ENCODE results near the gene DNAJB1. TPM values are rescaled to one million over a fixed set of nuclear protein-coding genes. Genes with fewer than 3 reads are reported as not detected.

The DNAJB1 gene
- total and polyA plus RNA-seq, 2 of the 13 experiments (the other 11 are each of a cell fraction or from before 2014, with no cell fraction given): 87.5 to 97.3 TPM

DNA sequence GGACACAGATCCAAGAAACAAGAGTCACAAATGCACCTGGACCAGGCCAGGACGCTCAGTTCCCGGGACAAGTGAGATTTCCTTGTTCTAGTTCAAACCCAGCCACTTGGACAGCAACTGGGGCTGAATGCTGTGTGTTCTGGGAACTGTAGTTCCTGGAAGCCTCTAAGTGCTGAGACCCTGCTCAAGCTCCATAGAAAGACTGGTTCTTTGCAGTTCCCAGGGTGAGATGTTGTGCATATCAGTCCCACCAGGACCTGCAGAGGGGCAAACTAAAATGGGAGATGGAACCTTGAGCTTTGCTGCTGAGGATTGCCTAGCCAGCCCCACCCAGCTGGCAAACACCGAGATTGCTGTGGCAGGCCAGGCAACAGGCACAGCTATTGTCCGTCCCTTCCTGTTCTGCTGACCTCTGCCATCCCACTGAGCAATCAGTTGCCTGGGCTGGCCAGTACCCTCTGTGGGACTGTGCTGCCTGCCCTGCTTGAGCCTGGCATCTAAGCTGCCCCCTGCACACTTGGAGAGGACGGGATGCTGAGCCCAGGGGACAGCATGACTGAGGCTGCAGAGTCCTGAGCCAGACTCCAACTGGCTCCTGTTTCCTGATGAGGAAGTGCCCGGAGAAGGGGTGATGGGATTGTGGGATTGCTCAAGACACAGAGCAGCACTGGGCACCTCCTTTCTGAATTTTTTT is 20.8 kb downstream of the DNAJB1 start (continued):
- 0 out of 2 replicates have a peak, but pooled peaks have one; percentile 45 for TF ChIP-seq SP5 (CRISPR knock-in tag; IDR thresholded peaks at IDR 0.05; ENCODE audit: borderline replicate concordance, low read depth)

DNA sequence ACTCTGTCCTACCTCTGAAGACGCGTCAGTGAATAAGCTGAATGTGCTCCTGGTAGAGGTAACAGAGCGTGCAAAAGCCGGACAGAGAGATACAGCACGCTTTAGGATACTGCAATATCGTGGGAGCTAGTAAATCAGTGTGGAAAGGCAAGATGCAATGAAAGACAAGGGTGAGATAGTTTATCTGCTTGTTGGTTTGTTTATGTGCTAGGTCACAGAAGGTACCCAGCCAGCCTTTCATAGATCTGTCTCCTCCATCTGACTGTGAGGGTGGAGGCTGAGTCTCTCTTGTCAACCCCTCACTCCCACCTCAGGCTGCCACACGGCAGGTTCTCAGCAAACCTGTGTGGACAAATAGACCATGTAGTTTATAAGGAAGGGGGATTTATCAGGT is 21.4 kb downstream of the DNAJB1 start:
- in situ Hi-C loops (cut with HindIII; ENCODE audit: extremely low pct_ligation_motif_present, low pct_unique_long_range_greater_than_20kb): no loop called here
- H3K4me3 ChIP-seq (replicated peaks in 1 of 3; ENCODE audit: insufficient read depth in 1 of 3, low read depth in 2 of 3, low read length in 3 of 3): peak overlapping the region; percentile 47 to 72 (median 49)
- FAIRE-seq (peak; percentile 32), DNase-seq (ENCODE audit: low spot score) (no peak), ATAC-seq (peak; percentile 38)
- TSS peak; percentile 88 for BruUV-seq (replicated peaks)
- H3K27me3 ChIP-seq (ENCODE audit: control insufficient read depth in 1 of 2, insufficient read depth in 2 of 2, low read length in 2 of 2): no peaks in the 10 kb centered on the region
- intact Hi-C loops (cut with micrococcal nuclease; ENCODE audit: unreplicated experiment): no loop called here
- no peaks in the 10 kb centered on the region for H4K20me1 ChIP-seq (ENCODE audit: insufficient read depth, low read length)
- ChIA-PET CTCF (ENCODE audit: low intra/inter-chr PET ratio, low total read pairs) (no interaction called here), POLR2A (interaction anchor here (0.9 to 8.5 kb wide), 7 partner anchors 9 to 77 kb away, joined by 3 to 123 read pairs (median 4); partner anchors contain the start of gene DNAJB1)
- peak overlapping the region; percentile 58 for H3K9ac ChIP-seq (ENCODE audit: insufficient read depth, low read depth, low read length)
- WGBS (ENCODE audit: low lambda C conversion rate): 1% methylated on average over 7 of the region's 7 CpGs
- no peaks in the 10 kb centered on the region for H3K9me3 ChIP-seq (ENCODE audit: low read length)
- peak overlapping the region; percentile 95 for H3K4me2 ChIP-seq (ENCODE audit: low read depth, low read length)
- H3K79me2 ChIP-seq (ENCODE audit: insufficient read depth, low read length): peaks cover 13% of the 10 kb centered on the region
- H3K27ac ChIP-seq (ENCODE audit: extremely low read length, insufficient read depth, low read length): peak overlapping the region; percentile 45
- peak overlapping the region; percentile 38 for H2AFZ ChIP-seq (ENCODE audit: low read length)
- H3K4me1 ChIP-seq (ENCODE audit: insufficient read depth, low read length): peaks cover 37% of the 10 kb centered on the region
- H3K36me3 ChIP-seq (replicated peaks in 1 of 2; ENCODE audit: control insufficient read depth in 1 of 2, insufficient read depth in 2 of 2, low read length in 2 of 2): no peaks in the 10 kb centered on the region
- TF ChIP-seq ZKSCAN5 (CRISPR knock-in tag; IDR thresholded peaks at IDR 0.05): no peak
- no peak for TF ChIP-seq PITX1 (CRISPR knock-in tag; IDR thresholded peaks at IDR 0.05)
- 0 out of 2 replicates have a peak, but pooled peaks have one; percentile 22 for TF ChIP-seq ZSCAN31 (CRISPR knock-in tag; IDR thresholded peaks at IDR 0.05; ENCODE audit: low read depth)
- TF ChIP-seq POLR2A (IDR thresholded peaks at IDR 0.05; ENCODE audit: insufficient read depth in 1 of 2, low read depth in 2 of 2, low read length in 2 of 2): 0 out of 4 replicates have a peak, but pooled peaks of 1 of the 2 experiments have one; percentile 32
- TF ChIP-seq, protein P1, sequence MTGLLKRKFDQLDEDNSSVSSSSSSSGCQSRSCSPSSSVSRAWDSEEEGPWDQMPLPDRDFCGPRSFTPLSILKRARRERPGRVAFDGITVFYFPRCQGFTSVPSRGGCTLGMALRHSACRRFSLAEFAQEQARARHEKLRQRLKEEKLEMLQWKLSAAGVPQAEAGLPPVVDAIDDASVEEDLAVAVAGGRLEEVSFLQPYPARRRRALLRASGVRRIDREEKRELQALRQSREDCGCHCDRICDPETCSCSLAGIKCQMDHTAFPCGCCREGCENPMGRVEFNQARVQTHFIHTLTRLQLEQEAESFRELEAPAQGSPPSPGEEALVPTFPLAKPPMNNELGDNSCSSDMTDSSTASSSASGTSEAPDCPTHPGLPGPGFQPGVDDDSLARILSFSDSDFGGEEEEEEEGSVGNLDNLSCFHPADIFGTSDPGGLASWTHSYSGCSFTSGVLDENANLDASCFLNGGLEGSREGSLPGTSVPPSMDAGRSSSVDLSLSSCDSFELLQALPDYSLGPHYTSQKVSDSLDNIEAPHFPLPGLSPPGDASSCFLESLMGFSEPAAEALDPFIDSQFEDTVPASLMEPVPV (CRISPR knock-in tag; IDR thresholded peaks at IDR 0.05): no peak
- no peak for TF ChIP-seq PLRG1 (conservative IDR thresholded peaks at IDR 0.05)
- TF ChIP-seq, protein P2, sequence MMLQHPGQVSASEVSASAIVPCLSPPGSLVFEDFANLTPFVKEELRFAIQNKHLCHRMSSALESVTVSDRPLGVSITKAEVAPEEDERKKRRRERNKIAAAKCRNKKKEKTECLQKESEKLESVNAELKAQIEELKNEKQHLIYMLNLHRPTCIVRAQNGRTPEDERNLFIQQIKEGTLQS (CRISPR knock-in tag; IDR thresholded peaks at IDR 0.05): 0 out of 2 replicates have a peak, but pooled peaks have one; percentile 16
- TF ChIP-seq, protein P3, sequence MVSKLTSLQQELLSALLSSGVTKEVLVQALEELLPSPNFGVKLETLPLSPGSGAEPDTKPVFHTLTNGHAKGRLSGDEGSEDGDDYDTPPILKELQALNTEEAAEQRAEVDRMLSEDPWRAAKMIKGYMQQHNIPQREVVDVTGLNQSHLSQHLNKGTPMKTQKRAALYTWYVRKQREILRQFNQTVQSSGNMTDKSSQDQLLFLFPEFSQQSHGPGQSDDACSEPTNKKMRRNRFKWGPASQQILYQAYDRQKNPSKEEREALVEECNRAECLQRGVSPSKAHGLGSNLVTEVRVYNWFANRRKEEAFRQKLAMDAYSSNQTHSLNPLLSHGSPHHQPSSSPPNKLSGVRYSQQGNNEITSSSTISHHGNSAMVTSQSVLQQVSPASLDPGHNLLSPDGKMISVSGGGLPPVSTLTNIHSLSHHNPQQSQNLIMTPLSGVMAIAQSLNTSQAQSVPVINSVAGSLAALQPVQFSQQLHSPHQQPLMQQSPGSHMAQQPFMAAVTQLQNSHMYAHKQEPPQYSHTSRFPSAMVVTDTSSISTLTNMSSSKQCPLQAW (CRISPR knock-in tag; IDR thresholded peaks at IDR 0.05): no peak
- 0 out of 2 replicates have a peak, but pooled peaks have one; percentile 12 for TF ChIP-seq POLR2AphosphoS5 (IDR thresholded peaks at IDR 0.05; ENCODE audit: low read depth, low read length)
- TF ChIP-seq ZNF772 (CRISPR knock-in tag; IDR thresholded peaks at IDR 0.05): peak; percentile 46; the same call in 1 of the 2 replicates
- 0 out of 2 replicates have a peak, but pooled peaks have one; percentile 4 for TF ChIP-seq ZNF776 (CRISPR knock-in tag; IDR thresholded peaks at IDR 0.05)
- TF ChIP-seq, protein P4, sequence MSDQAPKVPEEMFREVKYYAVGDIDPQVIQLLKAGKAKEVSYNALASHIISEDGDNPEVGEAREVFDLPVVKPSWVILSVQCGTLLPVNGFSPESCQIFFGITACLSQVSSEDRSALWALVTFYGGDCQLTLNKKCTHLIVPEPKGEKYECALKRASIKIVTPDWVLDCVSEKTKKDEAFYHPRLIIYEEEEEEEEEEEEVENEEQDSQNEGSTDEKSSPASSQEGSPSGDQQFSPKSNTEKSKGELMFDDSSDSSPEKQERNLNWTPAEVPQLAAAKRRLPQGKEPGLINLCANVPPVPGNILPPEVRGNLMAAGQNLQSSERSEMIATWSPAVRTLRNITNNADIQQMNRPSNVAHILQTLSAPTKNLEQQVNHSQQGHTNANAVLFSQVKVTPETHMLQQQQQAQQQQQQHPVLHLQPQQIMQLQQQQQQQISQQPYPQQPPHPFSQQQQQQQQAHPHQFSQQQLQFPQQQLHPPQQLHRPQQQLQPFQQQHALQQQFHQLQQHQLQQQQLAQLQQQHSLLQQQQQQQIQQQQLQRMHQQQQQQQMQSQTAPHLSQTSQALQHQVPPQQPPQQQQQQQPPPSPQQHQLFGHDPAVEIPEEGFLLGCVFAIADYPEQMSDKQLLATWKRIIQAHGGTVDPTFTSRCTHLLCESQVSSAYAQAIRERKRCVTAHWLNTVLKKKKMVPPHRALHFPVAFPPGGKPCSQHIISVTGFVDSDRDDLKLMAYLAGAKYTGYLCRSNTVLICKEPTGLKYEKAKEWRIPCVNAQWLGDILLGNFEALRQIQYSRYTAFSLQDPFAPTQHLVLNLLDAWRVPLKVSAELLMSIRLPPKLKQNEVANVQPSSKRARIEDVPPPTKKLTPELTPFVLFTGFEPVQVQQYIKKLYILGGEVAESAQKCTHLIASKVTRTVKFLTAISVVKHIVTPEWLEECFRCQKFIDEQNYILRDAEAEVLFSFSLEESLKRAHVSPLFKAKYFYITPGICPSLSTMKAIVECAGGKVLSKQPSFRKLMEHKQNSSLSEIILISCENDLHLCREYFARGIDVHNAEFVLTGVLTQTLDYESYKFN (CRISPR knock-in tag; conservative IDR thresholded peaks at IDR 0.05): no peak
- TF ChIP-seq ZNF75D (CRISPR knock-in tag; IDR thresholded peaks at IDR 0.05; ENCODE audit: borderline replicate concordance): no peak
- TF ChIP-seq EED (CRISPR knock-in tag; IDR thresholded peaks at IDR 0.05): 0 out of 2 replicates have a peak, but pooled peaks have one; percentile 30
- no peak for TF ChIP-seq SP5 (CRISPR knock-in tag; IDR thresholded peaks at IDR 0.05; ENCODE audit: borderline replicate concordance, low read depth)
